Pulmonary artery endothelial cell (primary cell): Measurements from ENCODE around the gene UVRAG. TPM values are rescaled to one million over a fixed set of nuclear protein-coding genes. Genes with fewer than 3 reads are reported as not detected.
A peak's percentile ranks its signal among the peaks of the same experiment; 100 is the strongest.

Experiments
- DNase-seq: peaks from one replicate; pipeline ENCODE4 v3.0.0-alpha.2; 2011; ENCODE audit warnings: low read depth, low spot score
- total RNA-seq: library from RNA; depleted of rRNA; stranded (reverse); fragments of >200 nt; gene quantifications from 2 replicates; pipeline ENCODE4 v1.2.3, GENCODE V29; 2014

The UVRAG gene
- total RNA-seq, 1 donor from 2014 or later, result 68.0 TPM

GRCh38 chr11:76008474-76008873, 193.5 kb downstream of the UVRAG start:
- DNase-seq, result no peak

GRCh38 chr11:76010051-76010450, 195.0 kb downstream of the UVRAG start:
- no peak for DNase-seq

GRCh38 chr11:76013526-76013925, 198.5 kb downstream of the UVRAG start:
- DNase-seq, result no peak

GRCh38 chr11:76023236-76024068, 208.4 kb downstream of the UVRAG start:
- no peak for DNase-seq

GRCh38 chr11:76025068-76025467, 210.1 kb downstream of the UVRAG start:
- no peak for DNase-seq

GRCh38 chr11:76025817-76026216, 210.8 kb downstream of the UVRAG start:
- DNase-seq, result no peak

- no peak for DNase-seq
Observed at GRCh38 chr11:76026281-76026680, 211.3 kb downstream of the UVRAG start.

- DNase-seq, result no peak
Observed at GRCh38 chr11:76026862-76027261, 211.9 kb downstream of the UVRAG start.

GRCh38 chr11:76030286-76030685, 215.3 kb downstream of the UVRAG start:
- DNase-seq, result peak; percentile 85

GRCh38 chr11:76030968-76031590, 216.1 kb downstream of the UVRAG start:
- DNase-seq, result no peak

- DNase-seq, result no peak
Observed at GRCh38 chr11:76033699-76034098, 218.7 kb downstream of the UVRAG start.

GRCh38 chr11:76035020-76035419, 220.0 kb downstream of the UVRAG start:
- no peak for DNase-seq

GRCh38 chr11:76038608-76039007, 223.6 kb downstream of the UVRAG start:
- no peak for DNase-seq

- no peak for DNase-seq
Observed at GRCh38 chr11:76041208-76041607, 226.2 kb downstream of the UVRAG start.

- DNase-seq, result no peak
Observed at GRCh38 chr11:76044750-76045320, 229.8 kb downstream of the UVRAG start.

GRCh38 chr11:76047231-76047630, 232.2 kb downstream of the UVRAG start:
- DNase-seq, result no peak

GRCh38 chr11:76047766-76048165, 232.8 kb downstream of the UVRAG start:
- DNase-seq, result no peak

GRCh38 chr11:76048763-76049162, 233.8 kb downstream of the UVRAG start:
- no peak for DNase-seq

- no peak for DNase-seq
Observed at GRCh38 chr11:76049511-76049910, 234.5 kb downstream of the UVRAG start.

GRCh38 chr11:76051937-76052336, 236.9 kb downstream of the UVRAG start:
- DNase-seq, result no peak

- DNase-seq, result no peak
Observed at GRCh38 chr11:76054330-76054729, 239.3 kb downstream of the UVRAG start.

- no peak for DNase-seq
Observed at GRCh38 chr11:76056876-76057275, 241.9 kb downstream of the UVRAG start.
